MM.1S (cell line): Measurements from ENCODE around the gene ANGPT4.

Source experiments
- DNase-seq: peaks from one replicate; pipeline ENCODE4 v3.0.0-alpha.2; 2015
- H2AFZ ChIP-seq: fragments of 300-600 bp; sonication (generic); 2 replicates; pipeline ENCODE4 v1.6.0; 2016; ENCODE audit warnings: antibody characterized with exemption, low read length
- H3F3A ChIP-seq: fragments of 300-600 bp; sonication (generic); 2 replicates; pipeline ENCODE4 v1.6.1; 2016; ENCODE audit warnings: mild to moderate bottlenecking, antibody characterized with exemption, low read length, moderate library complexity, mixed read lengths; ENCODE audit not compliant: insufficient read depth
- H3K27ac ChIP-seq: fragments of 300-600 bp; sonication (generic); 2 replicates; pipeline ENCODE4 v1.5.1; 2016; ENCODE audit warnings: mild to moderate bottlenecking, low read length
- H3K27me3 ChIP-seq: fragments of 300-600 bp; sonication (generic); replicated peaks from 2 replicates; pipeline ENCODE4 v1.6.0; 2016; ENCODE audit warnings: low read length; ENCODE audit not compliant: insufficient read depth
- H3K36me3 ChIP-seq: fragments of 300-600 bp; sonication (generic); replicated peaks from 2 replicates; pipeline ENCODE4 v1.6.1; 2016; ENCODE audit warnings: mild to moderate bottlenecking, low read length, mixed read lengths; ENCODE audit not compliant: insufficient read depth
- H3K4me1 ChIP-seq: fragments of 300-600 bp; sonication (generic); 2 replicates; pipeline ENCODE4 v1.6.1; 2016; ENCODE audit warnings: low read length, mixed read lengths
- H3K4me2 ChIP-seq: fragments of 300-600 bp; sonication (generic); 2 replicates; pipeline ENCODE4 v1.6.0; 2016; ENCODE audit warnings: low read depth, low read length
- H3K4me3 ChIP-seq: fragments of 300-600 bp; sonication (generic); 2 replicates; pipeline ENCODE4 v1.5.1; 2016; ENCODE audit warnings: low read length, mixed read lengths
- H3K79me2 ChIP-seq: fragments of 300-600 bp; sonication (generic); 2 replicates; pipeline ENCODE4 v1.6.1; 2016; ENCODE audit warnings: mixed run types, low read length, mixed read lengths
- H3K9ac ChIP-seq: fragments of 300-600 bp; sonication (generic); 2 replicates; pipeline ENCODE4 v1.6.1; 2016; ENCODE audit warnings: low read length, mixed read lengths
- H3K9me2 ChIP-seq: fragments of 300-600 bp; sonication (generic); replicated peaks from 2 replicates; pipeline ENCODE4 v1.6.1; 2016; ENCODE audit warnings: mild to moderate bottlenecking, low read length, mixed read lengths; ENCODE audit not compliant: insufficient read depth
- H3K9me3 ChIP-seq: fragments of 300-600 bp; sonication (generic); replicated peaks from 2 replicates; pipeline ENCODE4 v1.6.1; 2016; ENCODE audit warnings: mild to moderate bottlenecking, low read length, mixed read lengths; ENCODE audit not compliant: insufficient read depth
- H4K20me1 ChIP-seq: fragments of 300-600 bp; sonication (generic); 2 replicates; pipeline ENCODE4 v1.6.1; 2016; ENCODE audit warnings: mild to moderate bottlenecking, low read length, moderate library complexity, mixed read lengths; ENCODE audit not compliant: insufficient read depth
- CTCF ChIP-seq: fragments of 300-600 bp; sonication (generic); IDR thresholded peaks from 2 replicates; pipeline ENCODE4 v1.5.1; 2016; ENCODE audit warnings: antibody characterized with exemption, low read length, mixed read lengths
- EZH2 ChIP-seq: fragments of 300-600 bp; sonication (generic); optimal IDR thresholded peaks from 2 replicates; pipeline ENCODE3; 2017; ENCODE audit warnings: low read depth, mild to moderate bottlenecking, antibody characterized with exemption, low read length, mixed read lengths
- EZH2phosphoT487 ChIP-seq: fragments of 300-600 bp; sonication (generic); IDR thresholded peaks from 2 replicates; pipeline ENCODE4 v1.6.1; 2018; ENCODE audit warnings: antibody characterized with exemption, low read length

The ANGPT4 gene

GRCh38 chr20:840503-840857, 75.7 kb downstream of the ANGPT4 start:
- no peaks in the 10 kb centered on the region for H3K36me3 ChIP-seq
- H3K9me3 ChIP-seq, result no peaks in the 10 kb centered on the region
- TF ChIP-seq EZH2, result no peak
- TF ChIP-seq CTCF, result no peak
- no peak for TF ChIP-seq EZH2phosphoT487
- no peaks in the 10 kb centered on the region for H3K27me3 ChIP-seq
- peaks cover 15% of the 10 kb centered on the region for H3K4me1 ChIP-seq
- no peak overlapping the region for H2AFZ ChIP-seq
- no peak for DNase-seq
- H3K9ac ChIP-seq, result no peak overlapping the region
- no peak overlapping the region for H3K4me2 ChIP-seq
- no peak overlapping the region for H3K27ac ChIP-seq
- peaks cover 70% of the 10 kb centered on the region for H3K79me2 ChIP-seq
- H3K9me2 ChIP-seq, result no peaks in the 10 kb centered on the region
- no peaks in the 10 kb centered on the region for H3F3A ChIP-seq
- no peaks in the 10 kb centered on the region for H4K20me1 ChIP-seq
- H3K4me3 ChIP-seq, result no peak overlapping the region

- peaks cover 22% of the 10 kb centered on the region for H3K4me1 ChIP-seq
- no peaks in the 10 kb centered on the region for H3K9me2 ChIP-seq
- H3K9me3 ChIP-seq, result no peaks in the 10 kb centered on the region
- no peaks in the 10 kb centered on the region for H3K27me3 ChIP-seq
- no peak for TF ChIP-seq EZH2
- TF ChIP-seq EZH2phosphoT487, result no peak
- no peak for TF ChIP-seq CTCF
- no peak overlapping the region for H3K27ac ChIP-seq
- H3F3A ChIP-seq, result no peaks in the 10 kb centered on the region
- no peak overlapping the region for H2AFZ ChIP-seq
- H3K4me3 ChIP-seq, result no peak overlapping the region
- H3K9ac ChIP-seq, result no peak overlapping the region
- DNase-seq, result no peak
- no peak overlapping the region for H3K4me2 ChIP-seq
- H4K20me1 ChIP-seq, result no peaks in the 10 kb centered on the region
- H3K36me3 ChIP-seq, result no peaks in the 10 kb centered on the region
- peaks cover 74% of the 10 kb centered on the region for H3K79me2 ChIP-seq
Observed at GRCh38 chr20:839626-840025, 76.5 kb downstream of the ANGPT4 start.

DNA sequence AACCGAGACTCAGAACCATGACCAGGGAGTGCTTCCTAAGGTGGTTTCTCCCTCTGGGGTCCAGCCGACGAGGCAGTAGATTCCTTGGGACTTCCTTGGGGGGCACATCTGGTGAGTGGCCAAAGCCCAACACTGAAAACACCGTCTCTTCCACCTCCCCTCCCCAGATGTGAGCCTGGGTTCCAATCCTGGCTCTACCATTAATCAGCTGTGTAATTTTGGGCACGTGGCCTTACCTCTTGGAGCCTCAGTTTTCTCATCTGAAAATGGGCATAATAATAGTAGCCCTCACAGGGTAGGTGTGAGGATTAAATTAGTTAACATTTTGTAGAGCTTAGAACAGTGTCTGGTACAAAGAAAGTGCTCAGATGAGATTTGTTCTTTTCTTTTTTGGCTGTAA, 77.1 kb downstream of the ANGPT4 start:
- Histone ChIP-seq H3K4me3 (no peak overlapping the region), H2AFZ (no peak overlapping the region), H3K79me2 (peaks cover 78% of the 10 kb centered on the region), H3K4me1 (peaks cover 21% of the 10 kb centered on the region), H3K36me3 (no peaks in the 10 kb centered on the region), H3K4me2 (no peak overlapping the region), H3K27me3 (no peaks in the 10 kb centered on the region), H3K9me2 (no peaks in the 10 kb centered on the region), H3F3A (no peaks in the 10 kb centered on the region), H3K9ac (no peak overlapping the region), H3K27ac (no peak overlapping the region), H3K9me3 (no peaks in the 10 kb centered on the region), H4K20me1 (no peaks in the 10 kb centered on the region)
- TF ChIP-seq EZH2, result no peak
- TF ChIP-seq CTCF, result no peak
- TF ChIP-seq EZH2phosphoT487, result no peak
- DNase-seq, result no peak

- Histone ChIP-seq H3K9me3 (no peaks in the 10 kb centered on the region), H2AFZ (no peak overlapping the region), H3K36me3 (no peaks in the 10 kb centered on the region), H3K79me2 (peaks cover 65% of the 10 kb centered on the region), H3K4me3 (no peak overlapping the region), H3K4me1 (peaks cover 16% of the 10 kb centered on the region), H3K9me2 (no peaks in the 10 kb centered on the region), H3K27ac (no peak overlapping the region), H3K9ac (no peak overlapping the region), H4K20me1 (no peaks in the 10 kb centered on the region), H3K4me2 (no peak overlapping the region), H3F3A (no peaks in the 10 kb centered on the region), H3K27me3 (no peaks in the 10 kb centered on the region)
- TF ChIP-seq EZH2phosphoT487, result no peak
- TF ChIP-seq CTCF, result no peak
- no peak for TF ChIP-seq EZH2
- DNase-seq, result no peak
Observed at GRCh38 chr20:836190-836589, 79.9 kb downstream of the ANGPT4 start.
